Activated CD4-positive, alpha-beta T cell treated with anti-CD3 and anti-CD28 coated beads for 1 hour (primary cell): ENCODE results near the gene UBE2H.
"Not testable (repeated sequence)": the region's sequence is repeated elsewhere in the genome, so short reads cannot be mapped to it uniquely, and the experiment has no call there.

Source experiments
- DNase-seq: peaks from one replicate; pipeline ENCODE4 v3.0.0-alpha.2; 2020

The UBE2H gene

DNA sequence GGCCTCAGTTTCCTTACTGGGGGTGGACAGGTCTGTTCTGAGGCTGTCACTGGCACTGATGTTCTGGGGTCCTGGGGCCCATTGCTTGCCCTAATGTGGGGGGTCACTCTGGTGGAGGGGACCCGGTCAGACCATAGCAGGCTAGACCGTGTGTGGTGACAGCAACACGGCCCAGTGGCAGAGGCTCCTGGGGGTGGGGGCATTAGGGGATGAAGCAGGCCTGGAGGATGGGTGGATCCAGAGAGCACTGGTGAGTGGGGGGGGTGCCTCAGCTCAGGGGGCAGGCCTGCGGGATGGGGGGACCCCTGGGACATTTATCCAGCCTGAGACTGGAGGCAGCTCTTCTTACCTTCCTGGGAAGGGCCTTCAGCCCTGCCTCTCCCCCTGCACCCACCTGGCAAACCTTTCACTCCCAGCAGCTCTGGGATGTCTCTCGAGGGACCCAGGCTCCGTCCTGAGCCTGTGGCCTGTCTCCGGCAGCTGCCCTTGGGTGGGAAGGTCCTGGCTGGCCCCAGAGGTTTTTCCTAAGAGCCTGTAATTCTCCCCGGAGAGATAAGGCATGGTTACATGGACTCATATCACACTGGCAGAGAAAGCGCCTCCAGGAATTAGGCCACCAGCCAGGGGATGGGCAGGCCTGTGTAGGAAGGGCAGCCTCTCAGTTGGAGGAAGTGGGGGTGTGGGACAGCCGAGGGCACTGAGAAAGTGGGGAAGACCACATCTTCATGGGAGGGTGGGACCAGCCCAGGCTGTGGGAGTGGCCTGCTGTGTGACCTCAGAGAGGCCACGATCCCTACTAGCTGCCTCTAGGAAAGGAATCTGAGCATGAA, 147.7 kb downstream of the UBE2H start:
- DNase-seq: no peak

DNA sequence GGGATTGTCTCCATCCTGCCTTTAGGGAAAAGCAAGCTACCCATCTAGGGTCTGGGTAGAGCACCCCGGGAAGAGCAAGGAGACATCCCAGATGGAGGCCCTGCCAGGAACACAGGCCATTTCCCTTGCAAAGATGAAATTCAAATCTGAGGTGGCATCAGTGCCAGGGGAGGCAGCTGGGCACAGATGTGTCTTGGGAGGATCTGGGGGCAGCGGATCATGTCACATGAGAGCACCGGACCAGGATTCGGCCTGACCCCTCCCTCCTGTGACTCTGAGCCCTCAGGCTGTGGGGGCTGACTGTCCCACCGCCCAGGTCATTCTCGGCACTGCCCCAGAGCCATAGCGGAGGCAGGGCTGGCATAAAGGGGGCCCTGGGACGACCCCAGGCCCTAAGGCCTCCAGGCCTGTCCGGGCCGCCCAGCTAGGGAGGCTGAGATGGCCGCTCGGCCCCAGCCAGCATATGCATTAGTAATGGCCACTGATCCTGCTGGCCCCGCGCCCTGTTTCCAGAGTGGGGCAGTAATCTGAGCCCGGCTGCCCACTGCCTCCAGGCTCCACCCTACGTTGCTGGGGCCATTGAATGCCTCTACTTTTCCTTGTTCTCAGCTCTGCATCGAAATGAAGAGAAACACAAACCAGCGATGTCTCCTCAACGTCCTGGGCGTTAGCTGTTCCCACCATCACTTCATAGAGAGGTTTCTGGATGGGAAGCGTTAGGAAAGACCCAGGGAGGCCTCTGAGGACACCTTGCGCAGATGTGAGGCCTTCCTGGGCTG, 148.5 kb downstream of the UBE2H start:
- no peak for DNase-seq

DNA sequence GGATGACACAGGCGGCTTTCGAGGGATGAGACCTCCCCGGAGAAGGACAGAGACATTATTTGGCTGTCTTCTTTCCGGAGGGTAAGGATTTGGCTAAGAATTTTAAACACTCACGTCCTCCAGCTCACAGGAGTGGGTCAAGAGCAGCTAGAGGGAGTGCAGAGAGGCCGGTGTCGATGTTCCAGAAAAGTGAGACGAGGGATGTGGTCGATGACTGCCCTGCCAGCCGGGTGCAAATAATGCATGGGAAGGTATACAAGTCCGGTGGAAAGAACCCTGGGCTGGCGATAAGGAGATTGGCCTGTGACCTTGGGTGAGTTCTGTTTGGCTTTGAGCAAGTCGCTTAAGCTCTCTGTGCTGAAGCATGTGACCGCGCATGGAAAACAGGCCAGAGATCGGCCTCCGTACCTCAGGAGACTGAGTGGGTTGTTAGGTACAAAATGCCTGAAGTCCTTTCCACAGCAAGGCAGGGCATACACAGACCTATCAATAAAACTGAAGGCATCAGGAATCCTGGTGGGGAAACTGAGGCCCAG, 149.1 kb downstream of the UBE2H start:
- no peak for DNase-seq

DNA sequence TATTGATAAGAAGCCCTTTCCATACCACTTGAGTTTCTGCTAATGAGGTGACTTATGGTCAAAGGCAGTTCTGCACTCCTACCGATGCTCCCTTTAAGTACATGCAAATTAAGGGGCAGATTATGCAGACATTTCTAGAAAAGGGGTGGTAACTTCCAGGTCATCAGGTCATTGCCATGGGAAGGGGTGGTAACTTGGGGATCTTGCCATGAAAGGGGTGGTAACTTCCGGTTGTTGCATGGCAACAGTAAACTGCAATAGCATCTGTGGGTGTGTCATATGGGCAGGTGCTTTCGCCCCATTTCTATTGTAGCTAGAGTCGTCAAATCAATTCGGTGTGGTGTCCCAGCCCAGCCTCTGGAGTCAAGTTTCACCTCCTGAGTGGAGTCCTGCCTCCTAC, 150.9 kb downstream of the UBE2H start:
- DNase-seq: no peak

DNA sequence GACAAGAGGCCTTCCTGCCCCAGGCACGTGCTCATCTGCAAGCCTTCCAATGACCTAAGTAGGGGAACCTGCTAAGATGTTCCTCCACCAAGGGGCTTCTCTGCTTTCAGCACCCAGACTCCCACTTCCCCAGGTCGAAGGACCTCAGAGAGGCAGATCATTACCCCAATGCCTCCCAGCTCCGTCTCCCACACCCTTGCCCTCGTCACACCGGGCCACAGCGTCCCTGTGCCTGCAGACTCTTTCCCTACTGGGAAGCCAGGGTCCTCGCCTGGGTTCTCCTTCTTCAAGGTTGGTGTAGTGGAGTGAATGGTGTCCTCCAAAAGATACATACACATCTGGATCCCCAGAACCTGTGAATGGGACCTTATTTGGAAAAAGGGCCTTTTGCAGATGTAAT, 151.9 kb downstream of the UBE2H start:
- DNase-seq: no peak

DNA sequence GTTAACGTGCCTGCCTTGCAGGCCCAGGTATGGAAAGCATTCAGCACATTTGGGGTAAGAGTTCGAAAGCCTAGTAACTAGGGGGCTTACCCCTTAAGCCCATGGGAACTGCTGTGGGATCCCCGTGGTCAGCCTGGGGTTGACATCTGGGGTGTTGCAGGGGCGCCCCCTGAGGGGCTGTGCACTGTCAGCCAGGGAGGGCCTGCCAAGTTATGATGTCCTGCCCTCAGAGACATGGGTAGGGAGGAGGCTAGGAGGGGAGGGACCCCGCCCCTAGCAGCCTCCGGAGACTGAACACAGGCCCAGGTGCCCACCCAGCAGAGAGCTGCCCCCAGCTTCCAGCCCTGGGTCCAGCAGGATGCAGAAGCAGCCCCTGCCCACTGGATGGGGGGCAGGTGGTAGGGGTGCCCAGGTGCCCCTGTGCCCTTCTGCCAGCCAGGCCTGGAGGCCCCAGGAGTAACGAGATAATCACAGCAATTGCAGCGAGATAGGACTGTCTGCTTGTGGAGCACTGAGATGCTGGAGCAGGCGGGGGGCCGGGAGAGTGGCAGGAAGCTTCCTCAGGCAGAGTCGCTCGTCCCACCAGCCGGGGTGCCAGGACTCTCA, 153.3 kb downstream of the UBE2H start:
- no peak for DNase-seq

DNA sequence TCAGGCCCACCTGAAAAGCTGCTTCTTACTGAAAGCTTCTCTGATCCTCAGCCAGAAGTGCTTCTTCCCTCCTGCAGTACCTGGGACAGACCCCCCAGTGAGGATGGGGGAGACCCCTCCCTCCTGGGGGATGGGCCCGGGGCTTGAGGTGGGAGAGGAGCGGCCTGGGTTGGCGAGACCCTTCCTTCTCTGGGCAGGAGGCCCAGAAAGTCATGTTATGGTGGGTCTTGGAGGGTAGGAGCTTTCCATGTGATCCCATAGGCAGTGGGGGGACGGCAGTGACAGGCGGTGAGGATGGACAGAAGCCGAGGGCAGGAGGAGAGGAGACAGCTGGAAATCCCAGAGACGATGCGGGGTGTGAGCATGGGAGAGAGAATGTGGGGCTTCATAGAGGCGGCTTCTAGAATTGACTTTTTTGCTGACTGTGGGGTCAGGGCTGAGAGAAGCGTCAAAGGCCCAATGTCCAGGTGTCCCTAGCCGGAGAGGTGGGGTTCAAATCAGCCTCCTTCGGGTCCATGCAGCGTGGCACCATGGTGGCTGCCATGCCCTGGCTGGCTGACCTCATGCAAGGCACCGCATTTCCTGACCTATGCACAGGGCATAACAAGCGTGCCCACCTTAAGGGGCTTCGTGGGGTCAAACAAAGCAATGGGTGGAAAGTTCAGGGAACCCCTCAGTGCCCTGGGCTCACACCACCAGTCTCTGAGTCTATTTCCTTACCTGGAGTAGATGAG, 154.0 kb downstream of the UBE2H start:
- DNase-seq: no peak

DNA sequence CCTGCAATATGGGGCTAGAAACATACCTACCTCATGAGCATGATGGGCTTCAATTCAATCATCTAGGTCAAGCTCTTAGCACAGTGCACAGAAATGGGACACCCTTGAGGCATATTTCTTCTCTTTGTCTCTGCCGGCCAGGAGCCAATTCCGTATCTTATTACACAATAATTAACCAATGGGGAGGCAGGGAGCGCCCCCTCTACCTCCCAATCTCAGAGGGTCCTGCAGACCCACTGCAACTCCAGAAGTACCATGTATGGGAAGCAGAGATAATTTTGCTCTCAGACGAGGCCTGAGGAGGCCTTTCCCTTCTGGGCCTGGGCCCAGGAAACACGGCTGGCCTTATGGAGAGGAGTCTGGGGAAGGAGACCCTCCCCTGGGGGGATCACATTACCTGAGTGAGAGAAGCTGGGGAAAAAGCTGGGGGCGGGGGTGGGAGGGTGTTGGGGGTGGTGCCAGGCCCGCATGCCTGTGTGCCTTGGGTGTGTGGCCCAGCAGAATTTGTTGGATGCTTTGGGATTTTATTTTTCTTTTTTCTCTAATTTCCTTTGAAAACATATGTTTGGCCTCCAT, 155.5 kb downstream of the UBE2H start:
- DNase-seq: no peak

DNA sequence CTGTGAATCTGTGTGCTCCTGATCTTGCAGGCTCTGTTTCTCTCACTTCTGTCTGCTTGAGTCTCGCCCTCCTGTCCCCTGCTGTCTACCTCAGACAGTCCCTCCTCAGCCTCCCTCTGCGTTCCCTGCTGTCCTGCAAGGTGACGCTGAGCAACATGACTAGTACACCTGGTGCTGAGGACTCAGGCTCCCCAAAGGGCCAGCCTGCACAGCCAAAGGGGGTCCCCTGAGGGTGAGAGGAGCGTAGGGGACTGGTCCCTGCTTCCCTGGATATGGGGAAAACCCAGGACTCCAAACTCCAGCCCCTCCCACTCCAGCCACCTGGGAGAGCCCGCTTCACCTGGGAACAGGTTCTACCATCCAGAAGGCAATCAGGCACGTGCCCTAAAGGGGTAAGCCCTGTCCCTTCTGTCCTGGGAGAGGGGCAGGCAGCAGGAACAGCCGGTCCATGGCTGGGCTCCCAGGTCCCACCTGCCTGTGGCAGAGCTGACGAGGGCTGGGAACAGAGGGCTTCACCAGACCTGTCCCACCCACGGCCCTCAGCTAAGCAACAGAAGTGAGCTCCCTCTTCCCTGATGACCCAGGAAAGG, 156.5 kb downstream of the UBE2H start:
- DNase-seq: no peak

DNA sequence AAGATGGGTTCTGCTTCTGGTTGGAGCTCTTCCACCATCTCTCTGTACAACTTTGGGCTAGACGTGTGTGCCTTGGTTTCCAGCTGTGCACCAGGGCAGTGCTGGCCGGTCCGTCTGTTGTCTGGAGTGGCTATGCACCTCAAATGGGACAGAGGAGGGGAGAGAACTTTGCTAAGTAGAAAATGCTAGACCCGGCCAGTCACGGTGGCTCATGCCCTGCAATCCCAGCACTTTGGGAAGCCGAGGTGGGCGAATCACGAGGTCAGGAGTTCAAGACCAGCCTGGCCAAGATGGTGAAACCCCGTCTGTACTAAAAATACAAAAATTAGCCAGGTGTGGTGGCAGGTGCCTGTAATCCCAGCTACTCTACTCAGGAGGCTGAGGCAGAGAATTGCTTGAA, 158.3 kb downstream of the UBE2H start:
- not testable (repeated sequence) for DNase-seq

DNA sequence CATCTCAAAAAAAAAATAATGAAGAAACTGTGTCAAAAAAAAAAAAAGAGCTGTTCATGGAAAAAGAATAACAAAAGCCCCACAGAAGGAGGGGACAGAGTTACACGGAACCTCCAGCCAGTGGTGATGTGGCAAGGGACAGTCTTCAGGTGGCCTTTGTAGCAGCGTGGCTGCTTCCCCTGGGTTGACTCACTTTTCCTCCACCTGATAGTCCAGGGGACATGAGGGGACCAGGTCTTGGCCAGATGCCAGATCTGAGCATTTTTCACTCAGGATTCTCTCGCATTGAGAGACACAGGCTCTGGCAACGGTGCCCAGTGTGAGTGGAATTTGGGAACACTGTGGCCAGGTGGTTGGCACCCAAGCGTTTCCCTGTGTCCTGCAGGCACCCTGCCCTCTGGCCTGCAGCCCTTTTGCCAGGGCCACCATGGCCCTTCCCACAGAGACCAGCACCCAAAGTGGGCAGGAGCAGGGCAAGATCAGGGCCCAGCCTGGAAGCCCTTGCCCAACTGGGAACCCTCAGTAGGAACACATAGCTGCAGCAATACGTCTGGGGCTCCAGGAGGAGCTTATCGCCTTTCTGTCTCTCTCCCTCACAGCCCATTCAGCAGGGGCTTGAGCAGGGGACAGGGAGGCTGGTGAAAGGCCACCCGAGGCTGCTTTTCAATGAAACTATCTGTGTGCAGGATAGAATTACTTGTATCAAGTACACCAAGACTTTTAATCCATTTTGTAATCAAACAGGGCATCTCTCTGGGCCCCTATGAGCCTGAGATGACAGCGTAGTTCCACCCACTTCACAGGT, 159.1 kb downstream of the UBE2H start:
- no peak for DNase-seq

DNA sequence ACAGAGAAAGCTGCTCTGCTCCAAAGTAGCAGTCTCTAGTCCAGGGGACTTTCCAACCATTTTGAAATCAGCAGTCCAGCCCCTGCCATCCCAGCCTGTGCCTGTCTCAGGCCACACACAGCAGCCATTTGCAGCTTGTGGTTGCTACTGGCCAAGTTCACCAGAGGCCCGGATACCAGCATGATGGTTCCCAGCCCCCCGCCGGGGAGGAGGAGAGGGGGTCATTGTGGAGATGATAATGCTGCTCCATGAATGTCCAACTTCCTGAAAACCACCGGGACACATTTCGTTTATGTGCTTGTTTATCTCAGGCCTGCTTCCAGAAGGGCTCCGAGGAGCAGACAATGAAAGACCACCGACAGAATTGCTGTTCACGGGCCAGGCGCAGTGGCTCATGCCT, 160.0 kb downstream of the UBE2H start:
- no peak for DNase-seq

DNA sequence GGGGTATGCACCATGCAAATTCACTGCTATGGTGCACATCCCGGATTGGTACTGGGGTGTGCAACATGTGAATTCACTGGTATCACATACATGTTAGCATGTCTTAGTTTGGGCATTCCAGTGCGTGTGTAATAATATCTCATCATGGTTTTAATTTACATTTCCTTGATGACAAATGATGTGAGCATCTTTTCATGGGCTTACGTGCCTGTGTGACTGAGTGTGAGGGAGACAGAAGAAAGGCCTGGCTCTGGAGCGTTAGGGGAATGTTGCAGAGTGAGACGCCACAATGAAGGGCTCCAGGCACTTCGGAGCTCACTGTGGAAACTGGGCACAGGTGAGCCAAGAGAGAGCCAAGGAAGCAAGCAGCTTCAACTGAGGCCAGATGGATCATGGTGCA, 162.6 kb downstream of the UBE2H start:
- DNase-seq: no peak

DNA sequence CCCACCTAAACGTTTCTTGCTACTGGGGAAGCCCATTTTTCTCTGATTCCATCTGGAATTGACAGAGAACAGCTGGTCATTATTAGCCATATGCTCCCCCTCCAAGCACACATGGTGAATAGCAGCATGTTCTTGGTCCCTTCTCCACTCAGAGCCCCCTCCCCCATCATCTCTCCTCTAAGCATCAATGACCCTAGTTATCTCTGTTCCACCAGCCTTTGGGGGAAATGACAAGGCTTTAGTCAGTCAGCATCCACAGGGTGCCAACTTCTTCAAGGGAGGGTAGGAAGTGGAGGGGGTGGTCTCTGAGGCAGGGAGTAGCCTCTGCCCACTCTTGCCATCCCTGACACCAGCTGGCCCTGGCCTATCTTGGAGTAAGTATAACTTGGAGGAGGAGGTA, 163.1 kb downstream of the UBE2H start:
- DNase-seq: no peak

DNA sequence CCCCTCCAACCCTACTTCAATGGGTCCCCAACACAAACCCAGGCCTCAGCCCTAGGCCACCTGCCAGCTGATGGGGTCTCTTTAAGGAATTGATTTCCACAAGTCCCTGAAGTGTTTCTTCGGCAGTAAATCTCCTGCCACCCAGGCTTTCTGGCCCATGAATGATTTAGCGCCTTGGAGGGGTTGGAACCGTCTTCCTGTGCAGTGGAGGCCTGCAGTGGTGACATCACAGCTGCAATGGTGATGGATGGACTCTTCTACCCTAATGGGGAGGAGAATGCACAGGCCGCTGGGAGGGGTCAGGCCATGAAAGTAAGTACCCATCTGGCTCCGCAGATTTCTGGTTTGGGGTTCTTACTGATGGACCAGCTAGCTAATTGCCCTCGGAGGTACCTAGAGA, 163.8 kb downstream of the UBE2H start:
- DNase-seq: no peak

DNA sequence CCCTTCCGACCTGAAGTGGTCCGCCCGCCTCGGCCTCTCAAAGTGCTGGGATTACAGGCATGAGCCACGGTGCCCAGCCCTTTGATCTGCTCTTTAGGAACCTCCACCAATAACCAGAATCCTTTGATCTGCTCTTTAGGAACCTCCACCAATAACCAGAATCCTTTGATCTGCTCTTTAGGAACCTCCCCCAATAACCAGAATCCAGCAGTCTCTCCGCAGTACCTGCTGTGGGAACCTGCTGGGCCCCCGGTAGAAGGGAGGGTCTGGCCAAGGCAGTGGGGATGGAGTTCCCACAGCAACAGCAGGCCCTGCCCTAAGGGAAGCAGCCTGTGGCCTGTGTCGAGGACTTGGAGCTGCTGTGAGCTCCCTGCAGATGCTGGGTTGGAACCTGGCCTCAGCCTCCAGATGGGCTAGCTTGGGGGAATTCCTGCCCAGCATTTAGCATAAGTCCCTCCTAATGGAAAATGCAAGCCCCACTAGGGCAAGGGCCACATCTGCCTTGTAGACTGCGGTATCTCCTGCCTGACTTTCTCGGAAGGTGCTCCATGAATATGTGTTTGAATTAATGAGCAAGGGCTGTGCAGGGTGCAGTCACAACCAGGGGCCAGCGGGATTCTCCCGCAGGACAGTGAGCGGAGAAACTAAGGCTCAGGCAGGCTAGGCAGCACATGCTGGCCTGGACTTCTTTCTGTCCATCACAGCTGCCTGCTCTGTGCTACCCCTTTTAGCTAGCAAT, 165.8 kb downstream of the UBE2H start:
- no peak for DNase-seq

DNA sequence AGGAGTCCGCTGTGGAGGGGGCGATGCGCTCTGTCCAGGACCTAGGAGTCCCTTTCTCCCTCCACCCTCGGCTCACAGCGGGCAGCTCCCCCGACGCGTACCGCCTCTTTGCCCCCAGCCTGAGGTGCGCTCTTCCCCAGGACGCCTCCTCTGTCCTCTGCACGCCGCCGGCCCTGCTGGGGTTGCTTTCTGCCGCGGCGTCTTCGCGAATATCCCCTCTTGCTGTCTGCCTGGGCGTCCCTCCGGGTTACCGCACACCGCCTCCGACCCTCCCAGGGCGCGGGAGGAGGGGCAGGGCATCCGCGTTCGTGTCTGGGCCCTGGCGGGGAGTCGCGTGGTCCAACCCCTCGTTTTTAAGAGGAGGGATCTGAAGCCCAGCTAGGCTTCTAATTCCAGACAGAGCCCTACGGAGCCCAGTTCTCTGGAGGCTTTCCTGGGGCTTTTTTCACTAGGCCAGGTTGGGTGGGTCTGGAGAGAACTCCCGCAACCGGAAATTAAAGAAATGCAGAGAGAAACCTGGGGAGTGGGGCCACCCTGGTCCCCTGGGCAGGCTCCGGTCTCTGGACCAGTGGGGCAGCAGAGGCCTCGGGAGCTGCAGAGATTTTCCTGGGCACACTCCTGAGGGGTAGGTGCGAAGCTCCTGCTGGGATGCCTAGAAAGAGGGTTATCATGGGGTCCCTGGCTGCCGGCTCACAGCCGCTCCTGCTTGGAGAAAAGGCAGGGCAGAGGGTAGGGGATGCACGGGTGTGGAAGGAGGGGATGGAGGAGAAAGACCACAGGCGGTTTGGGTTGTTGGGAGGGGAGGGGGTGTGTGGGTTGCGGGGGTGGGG, 166.9 kb downstream of the UBE2H start:
- DNase-seq: no peak

DNA sequence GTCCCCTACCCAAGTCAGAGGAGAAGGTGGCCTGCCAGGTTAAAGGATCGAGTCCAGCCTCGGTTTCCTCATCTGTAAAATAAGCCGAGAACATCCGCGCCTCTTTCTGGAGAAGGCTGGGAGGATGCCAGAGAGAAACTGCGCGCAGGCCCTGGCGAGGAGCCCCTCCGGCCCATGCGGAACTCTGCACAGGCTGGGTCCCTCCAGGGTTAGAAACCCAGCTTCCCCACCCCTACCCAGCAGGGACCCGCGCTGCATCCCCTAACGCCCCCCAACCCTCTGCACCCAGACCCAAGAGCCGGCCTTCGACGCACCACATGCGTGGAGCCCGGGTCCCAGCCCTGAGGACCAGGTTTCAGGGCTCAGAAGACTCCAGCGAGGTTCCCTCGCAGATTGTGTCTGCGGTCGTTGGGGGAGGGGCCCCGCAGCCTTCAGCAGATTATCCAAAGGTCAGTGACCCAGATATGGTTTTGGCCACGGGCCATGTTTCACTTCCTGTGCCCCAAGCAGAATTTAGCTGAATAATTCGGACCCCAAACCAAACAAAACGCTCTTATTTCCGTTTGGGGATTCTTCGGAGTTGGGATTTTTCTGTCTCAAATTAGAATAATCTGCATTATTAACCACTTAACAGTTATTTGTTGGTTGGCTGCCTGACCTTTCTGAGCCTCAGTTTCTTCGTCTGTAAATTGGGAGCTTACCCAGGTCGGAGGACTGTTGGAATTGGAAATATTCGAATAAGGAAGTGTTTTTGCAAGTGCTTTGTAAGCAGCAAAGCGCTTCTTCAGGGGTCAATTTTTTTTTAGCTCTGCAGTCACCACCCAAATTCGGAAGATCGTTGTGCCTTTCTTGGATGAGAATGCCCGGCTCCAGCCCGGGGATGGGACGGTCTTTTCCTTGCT, 167.7 kb downstream of the UBE2H start:
- no peak for DNase-seq

DNA sequence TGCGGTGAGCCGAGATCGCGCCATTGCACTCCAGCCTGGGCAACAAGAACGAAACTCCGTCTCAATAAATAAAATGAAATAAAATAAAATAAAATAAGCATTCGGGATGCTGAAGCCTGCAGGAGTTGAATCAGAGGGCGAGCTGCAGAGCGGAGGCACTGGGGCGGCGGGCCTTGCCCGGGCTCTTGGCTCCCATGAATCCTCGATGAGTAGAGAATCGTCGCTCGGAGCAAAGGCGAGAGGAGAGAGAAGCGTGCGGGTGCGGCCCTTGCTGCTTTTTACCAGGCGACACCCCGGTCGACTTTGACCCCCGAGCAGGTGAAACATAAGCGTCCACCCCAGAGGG, 168.3 kb downstream of the UBE2H start:
- DNase-seq: no peak
